ENCODE data around the gene ZNF70.

Gene ZNF70

GRCh38 chr22:23778577-23778900, 27.6 kb upstream of the ZNF70 start:
- DNase-seq, result no peak

GRCh38 chr22:23777776-23778576, 27.1 kb upstream of the ZNF70 start:
- no peak for DNase-seq

- DNase-seq, result no peak
Measured at GRCh38 chr22:23775779-23776375, 25.0 kb upstream of the ZNF70 start.

- no peak for DNase-seq
Measured at GRCh38 chr22:23774922-23775436, 24.1 kb upstream of the ZNF70 start.

GRCh38 chr22:23774114-23774921, 23.4 kb upstream of the ZNF70 start:
- no peak for DNase-seq

GRCh38 chr22:23773483-23774113, 22.7 kb upstream of the ZNF70 start:
- DNase-seq, result no peak

GRCh38 chr22:23772649-23773473, 21.9 kb upstream of the ZNF70 start, which contains the start of gene MMP11:
MMP11 (plus strand) TSS chr22:23772849; CDS start chr22:23772871, 22 bp downstream.
- peak; percentile 54 for DNase-seq

GRCh38 chr22:23772315-23772648, 21.4 kb upstream of the ZNF70 start:
- DNase-seq, result no peak

- no peak for DNase-seq
Measured at GRCh38 chr22:23769321-23769965, 18.5 kb upstream of the ZNF70 start.

GRCh38 chr22:23767673-23768548, 17.0 kb upstream of the ZNF70 start, which contains the start of gene CHCHD10:
CHCHD10 (minus strand) TSS chr22:23767972; CDS start chr22:23767874, 98 bp downstream.
- DNase-seq, result peak; percentile 71

- DNase-seq, result no peak
Measured at GRCh38 chr22:23767303-23767672, 16.4 kb upstream of the ZNF70 start.

- no peak for DNase-seq
Measured at GRCh38 chr22:23764899-23765881, 14.3 kb upstream of the ZNF70 start.

GRCh38 chr22:23763954-23764353, 13.0 kb upstream of the ZNF70 start:
- DNase-seq, result no peak

- peak; percentile 57 for DNase-seq
Measured at GRCh38 chr22:23763579-23763945, 12.7 kb upstream of the ZNF70 start.

- peak; percentile 19 for DNase-seq
Measured at GRCh38 chr22:23762842-23763578, 12.1 kb upstream of the ZNF70 start, which contains the start of gene C22orf15. C22orf15 (plus strand) TSS chr22:23762990; CDS start chr22:23763307, 317 bp downstream.

GRCh38 chr22:23760056-23760455, 9.1 kb upstream of the ZNF70 start:
- no peak for DNase-seq

- no peak for DNase-seq
Measured at GRCh38 chr22:23759566-23759965, 8.7 kb upstream of the ZNF70 start.

- no peak for DNase-seq
Measured at GRCh38 chr22:23756891-23757290, 6.0 kb upstream of the ZNF70 start.
